NCI-H69 (cell line): ENCODE results near the gene NT5C.
A peak's percentile ranks its signal among the peaks of the same experiment; 100 is the strongest.

Source experiments
- DNase-seq: peaks from one replicate; lab custom pipeline; 2025; lab: John Stamatoyannopoulos, UW

The NT5C gene

DNA sequence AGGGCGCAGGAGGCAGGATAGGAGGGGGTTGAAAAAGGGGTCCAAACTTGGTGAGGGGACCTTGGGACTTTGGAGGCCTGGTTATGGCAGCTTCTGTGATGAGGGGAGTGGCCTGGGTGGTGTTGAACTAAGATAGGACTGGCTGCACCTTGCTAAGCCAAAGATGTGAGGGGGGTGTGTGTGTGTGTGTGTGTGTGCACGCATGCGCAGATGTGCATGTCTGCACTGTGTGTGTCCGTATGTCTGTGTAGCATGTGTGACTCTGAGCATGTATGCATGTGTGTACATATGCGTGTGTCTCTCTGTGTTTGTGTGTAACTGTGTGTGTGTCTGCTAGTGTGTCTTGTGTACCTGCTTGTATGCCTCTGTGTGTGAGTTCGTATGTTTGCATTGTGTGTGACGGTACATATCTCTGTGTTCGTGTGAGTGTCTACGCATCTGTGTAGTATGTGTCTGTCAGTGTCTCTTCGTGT is 39.7 kb downstream of the NT5C start:
- no peak for DNase-seq

DNA sequence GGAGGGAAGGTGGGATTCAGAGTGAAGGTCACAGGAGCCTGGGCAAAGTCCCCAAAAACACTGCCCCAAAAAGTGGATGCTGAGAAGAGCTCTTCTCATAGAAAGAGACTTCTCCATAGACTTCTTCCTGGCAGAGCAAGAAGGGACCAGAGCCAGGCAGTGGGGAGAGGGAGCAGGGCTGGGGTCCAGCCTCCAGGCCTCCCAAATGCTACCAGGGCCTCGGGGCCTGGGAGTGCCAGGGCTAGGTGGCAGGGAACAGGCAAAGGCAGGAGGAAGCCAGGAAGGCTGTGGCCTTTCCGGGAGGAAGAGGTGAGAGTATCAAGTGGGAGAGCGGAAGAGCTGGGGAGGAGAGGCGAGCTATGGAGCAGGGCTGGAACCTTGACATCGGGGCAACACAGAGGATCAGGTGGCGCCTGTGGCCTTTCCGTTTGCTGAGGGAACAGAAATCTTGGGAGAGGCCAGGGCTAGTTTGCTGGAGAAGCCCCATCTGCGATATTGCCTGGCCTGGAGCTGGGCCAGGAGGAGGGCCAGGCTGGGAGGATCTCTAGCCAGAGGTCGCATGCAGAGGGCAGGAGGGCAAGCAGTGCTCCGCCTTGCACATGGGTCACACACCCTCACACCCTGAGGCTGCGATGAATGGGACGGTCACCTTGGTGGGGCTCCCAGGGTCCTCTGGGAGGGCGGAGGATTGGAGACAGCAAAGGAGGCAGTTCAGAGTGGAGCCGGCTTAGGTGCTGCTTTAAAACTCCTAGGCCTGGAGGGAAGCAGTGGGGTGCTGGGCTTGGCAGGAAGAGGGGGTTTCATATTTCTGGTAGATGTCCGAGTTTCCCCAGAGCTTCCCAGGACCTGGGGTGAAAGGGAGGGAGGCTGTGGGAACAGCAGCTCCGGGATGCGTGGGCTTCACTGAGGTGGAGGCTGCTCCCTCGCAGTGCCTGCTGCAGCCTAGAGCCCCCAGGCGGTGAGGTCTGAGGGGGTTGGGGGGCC is 40.4 kb downstream of the NT5C start:
- peak; percentile 31 for DNase-seq

DNA sequence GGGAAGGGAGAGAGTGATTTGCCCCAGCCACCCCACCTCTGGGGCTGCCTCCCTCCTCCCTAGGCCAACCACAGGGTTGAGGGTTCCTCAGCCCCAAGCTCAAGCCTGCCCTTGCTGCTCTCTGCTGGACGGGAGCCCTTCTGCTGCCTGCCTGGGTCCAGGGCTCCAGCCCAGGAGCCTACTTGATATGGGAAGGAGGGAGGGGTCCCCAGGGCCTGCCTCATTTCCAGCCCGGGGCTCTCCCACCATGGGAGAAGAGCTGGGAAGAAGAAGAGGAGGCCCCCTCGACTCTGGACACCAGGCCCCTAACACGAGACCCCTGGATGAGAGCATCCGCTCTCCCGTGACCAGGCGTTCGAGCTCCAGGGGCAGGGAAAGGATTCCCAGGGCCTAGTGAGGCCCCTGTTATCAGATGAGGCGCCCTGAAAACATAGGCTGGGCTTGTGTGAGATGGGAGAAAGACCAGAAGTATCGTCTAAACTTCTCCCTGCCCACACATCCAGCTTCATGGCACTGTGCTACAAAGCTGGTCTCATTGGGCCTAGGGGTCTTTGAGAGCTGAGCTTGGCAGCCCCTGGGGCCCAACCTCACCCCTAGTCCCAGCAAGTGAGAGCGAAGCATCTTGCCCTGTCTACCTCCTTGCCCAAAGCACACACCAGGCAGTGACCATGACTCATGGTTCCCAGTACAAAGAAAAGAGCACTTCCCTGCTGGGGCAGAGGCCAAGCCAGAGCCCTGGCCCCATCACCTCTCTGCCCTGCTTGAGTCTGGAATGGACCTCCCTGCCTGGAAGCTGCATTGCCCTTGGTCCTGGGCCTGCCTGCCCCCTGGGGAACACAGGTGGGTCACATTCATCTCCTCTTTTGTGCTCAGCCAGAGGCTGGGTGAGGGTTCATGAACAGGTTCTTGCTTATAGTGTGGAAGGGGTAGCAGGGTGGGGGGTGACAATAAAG is 42.8 kb downstream of the NT5C start:
- no peak for DNase-seq

DNA sequence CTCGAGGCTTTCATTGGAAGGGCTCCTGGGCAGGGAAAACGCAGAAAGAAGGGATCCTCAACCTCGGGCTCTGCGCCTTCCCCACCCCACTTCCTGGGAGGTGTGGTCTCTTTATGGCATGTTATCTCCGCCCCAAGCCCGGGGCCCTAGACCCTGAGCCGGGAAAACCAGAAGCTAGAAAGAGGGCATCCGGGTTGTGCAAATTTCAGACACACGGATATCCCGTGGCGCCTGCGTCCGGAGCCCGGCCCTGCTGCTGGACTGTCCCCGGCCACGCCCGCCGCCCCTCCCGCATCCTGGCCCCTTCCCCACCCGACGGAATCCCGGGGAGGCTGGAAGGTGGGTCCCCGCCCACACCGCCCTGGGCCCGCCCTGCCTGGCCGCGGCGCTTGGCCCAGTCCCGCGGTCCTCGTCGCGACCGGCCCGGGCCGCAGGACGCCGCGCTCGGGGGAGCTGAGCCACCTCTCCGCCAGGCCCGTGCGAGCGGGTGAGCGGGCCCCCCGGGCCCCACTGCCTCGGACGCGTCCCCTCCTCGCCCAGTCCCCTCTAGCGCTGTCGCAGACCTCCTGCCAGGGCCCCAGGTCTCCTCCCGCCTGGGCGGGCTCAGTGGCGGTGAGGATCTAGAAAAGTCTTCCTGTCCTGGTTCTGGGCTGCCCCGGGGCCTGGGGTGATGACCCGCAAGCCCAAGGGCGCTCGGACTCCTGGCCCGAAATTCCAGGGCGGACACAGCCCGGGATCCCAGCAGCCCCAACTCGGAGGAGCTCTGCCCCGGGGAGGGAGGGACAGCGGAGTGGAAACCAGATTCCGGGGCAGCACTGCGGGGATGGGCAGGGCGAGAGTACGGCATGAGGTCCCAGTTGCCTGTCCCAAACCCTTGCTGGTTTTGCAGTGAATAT is 43.7 kb downstream of the NT5C start, which contains the start of gene SLC16A5:
TSS of gene SLC16A5 (plus strand) at position 397 of the 896 bp plus-strand sequence. CDS start 5,683 bp downstream, outside the sequence.
- DNase-seq = peak; percentile 88

DNA sequence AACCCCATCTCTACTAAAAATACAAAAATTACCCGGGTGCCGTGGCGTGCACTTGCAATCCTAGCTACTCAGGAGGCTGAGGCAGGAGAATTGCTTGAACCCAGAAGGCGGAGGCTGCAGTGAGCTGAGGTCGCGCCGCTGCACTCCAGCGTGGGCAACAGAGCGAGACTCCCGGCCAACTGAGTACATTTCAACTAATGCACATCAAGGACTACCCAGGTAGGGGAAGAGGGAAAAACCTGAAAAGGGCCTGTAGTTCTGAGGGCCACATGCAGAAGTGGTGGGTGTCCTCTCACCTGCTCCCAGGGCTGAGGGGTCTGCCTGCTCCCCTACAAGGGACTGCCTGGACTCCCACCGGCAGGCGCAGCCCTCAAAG is 44.4 kb downstream of the NT5C start:
- DNase-seq = no peak

DNA sequence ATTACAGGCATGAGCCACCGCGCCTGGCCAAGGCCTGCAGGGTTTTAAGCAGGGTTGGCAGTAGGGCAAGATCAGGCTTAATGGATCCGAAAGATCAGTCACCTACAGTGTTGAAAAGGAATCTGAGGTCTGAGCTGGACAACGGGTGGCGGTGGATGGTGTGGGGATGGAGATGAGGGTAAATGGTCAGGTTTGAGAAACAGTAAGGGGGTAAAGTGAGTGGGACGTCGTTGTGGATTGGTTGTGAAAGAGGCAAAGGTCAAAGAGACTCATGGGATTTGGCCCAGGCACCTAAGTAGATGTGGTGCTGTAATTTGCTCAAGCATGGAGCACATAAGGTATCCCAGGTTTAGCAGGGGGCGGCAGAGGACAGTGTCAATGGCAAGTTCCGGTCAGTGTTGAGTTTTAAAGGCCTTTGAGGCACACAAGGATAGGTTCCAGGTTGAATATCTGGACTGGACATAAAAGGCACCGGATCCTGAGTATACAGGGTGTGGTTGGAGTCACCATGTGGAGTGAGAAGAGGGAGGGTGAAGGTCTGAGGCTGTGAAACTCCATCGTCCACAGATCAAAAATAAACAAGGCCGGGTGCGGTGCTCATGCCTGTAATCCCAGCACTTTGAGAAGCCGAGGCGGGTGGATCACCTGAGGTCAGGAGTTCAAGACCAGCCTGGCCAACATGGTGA is 44.9 kb downstream of the NT5C start:
- DNase-seq = no peak

DNA sequence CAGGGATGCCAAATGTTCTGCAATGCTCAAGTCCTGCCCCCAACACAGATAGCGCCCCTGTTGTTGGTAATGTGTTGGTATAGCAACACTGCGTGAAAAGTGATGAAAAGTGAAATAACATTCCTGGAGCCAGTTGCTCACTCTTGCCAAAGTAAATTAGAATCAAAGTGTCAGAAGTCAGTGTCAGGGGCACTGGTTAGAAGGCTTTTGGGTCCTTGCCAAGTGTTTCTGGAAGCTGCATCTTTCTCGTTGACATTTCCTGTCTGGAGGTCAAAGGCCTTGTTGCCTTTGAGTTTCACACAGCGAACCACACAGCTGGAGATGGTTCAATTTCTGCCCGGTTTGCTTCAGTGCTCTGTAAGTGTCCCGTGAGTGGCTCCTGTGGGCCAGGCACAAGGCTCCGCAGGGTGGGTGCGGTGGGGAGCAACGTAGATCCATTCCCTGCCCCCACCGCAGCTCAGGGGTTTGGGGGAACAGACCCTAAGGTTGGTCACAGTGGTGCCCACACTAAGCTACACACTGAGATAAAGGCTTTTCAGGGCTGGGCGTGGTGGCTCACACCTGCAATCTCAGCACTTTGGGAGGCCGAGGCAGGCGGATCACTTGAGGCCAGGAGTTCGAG is 47.4 kb downstream of the NT5C start:
- peak; percentile 66 for DNase-seq

DNA sequence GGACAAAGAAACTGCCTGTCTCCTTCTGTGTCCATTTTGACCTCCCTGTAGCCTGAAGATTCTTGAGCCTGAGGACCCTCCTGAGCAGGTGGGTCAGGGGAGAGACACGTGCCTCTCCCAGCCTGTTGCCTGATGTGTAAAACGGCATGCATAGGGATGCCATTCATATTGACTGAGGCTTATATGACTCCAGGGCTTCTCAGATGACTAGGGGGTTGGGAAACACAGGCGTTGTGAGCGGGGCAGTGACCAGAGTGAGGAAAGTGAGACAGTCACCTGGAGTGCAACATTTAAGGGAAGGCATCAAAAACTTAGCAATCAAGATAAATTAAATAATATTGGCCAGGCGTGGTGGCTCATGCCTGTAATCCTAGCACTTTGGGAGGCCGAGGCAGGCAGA is 48.9 kb downstream of the NT5C start:
- DNase-seq = no peak

DNA sequence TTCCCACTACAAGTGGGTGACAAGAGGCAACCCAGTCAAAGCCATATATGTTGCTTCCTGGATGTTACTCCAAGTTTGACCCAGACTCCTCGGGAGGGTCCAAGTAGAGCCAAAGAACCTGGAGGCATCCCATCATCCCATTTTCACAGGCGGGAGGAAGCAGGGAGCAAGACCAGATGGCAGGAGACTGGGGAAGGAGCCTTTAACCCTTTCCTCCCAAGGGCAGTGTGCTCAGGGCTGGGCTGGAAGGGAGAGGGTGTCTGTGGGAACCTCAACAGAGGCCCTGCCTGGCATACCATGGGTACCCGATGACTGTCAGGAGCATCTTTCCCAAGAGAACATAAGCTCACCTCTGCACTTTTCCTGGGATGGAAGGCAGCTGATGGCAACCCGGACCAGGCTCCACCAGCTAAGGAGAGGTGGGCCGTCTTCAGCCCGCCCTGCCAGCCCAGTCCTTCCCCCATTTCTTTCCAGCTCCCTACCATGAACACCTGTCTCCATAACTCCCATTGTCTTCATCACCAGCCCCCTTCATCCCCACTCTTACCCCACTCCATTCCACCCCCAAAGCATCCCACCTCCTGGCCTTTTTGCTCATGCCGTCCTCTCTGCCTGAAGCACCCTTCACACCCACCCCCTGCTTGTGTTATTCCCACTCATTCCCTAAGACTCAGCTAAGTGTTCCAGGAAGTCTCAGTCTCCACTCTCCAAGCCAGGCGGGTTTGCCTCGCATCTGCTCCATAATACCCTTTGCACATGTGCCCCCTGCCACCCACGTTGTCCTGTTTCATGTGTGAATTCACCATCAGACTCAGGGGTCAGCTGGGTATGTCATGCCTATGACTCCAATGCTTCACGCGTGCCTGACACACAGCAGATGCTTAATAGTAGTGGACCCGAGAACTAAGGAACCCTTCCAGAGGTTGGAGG is 49.7 kb downstream of the NT5C start:
- no peak for DNase-seq
